ENCODE data around the gene TNFRSF6B.

The TNFRSF6B gene

DNA sequence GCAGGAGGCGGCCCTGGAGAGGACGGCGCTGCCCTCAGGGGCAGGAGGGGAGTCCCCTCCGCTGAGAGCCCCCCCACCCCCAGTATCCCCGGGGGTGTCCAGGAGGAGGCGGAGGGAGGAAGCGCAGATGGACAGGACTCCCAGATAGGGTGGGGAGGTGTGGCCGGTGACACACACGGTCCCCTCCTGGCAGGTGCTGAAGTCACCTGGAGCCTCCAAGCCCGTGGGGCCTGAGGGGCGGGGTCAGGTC, 44.6 kb upstream of the TNFRSF6B start:
- Histone ChIP-seq H3K9me2 (replicated peaks; ENCODE audit: low read depth, low read length) (no peaks in the 10 kb centered on the region), H3F3A (ENCODE audit: low read depth) (no peaks in the 10 kb centered on the region), H3K79me2 (ENCODE audit: insufficient read depth, low read length) (peaks cover 56% of the 10 kb centered on the region), H3K27me3 (ENCODE audit: insufficient read depth, low read length, poor library complexity, severe bottlenecking) (no peaks in the 10 kb centered on the region), H3K9ac (ENCODE audit: low read depth, low read length, poor library complexity, severe bottlenecking) (peak overlapping the region; percentile 67), H3K9me3 (ENCODE audit: insufficient read depth, low read depth, low read length) (no peaks in the 10 kb centered on the region), H3K4me3 (ENCODE audit: low read length, poor library complexity, severe bottlenecking) (peak overlapping the region; percentile 78), H3K4me1 (ENCODE audit: insufficient read depth, low read length, poor library complexity, severe bottlenecking) (peaks cover 27% of the 10 kb centered on the region), H3K4me2 (ENCODE audit: low read depth, low read length, poor library complexity, severe bottlenecking) (peak overlapping the region; percentile 86), H2AFZ (ENCODE audit: low read length) (no peak overlapping the region), H3K36me3 (ENCODE audit: insufficient read depth, low read length) (no peaks in the 10 kb centered on the region), H4K20me1 (ENCODE audit: insufficient read depth, low read length, poor library complexity, severe bottlenecking) (peaks cover 18% of the 10 kb centered on the region)
- no peak for TF ChIP-seq EZH2phosphoT487 (IDR thresholded peaks at IDR 0.05; ENCODE audit: borderline replicate concordance)
- TF ChIP-seq, protein P1, sequence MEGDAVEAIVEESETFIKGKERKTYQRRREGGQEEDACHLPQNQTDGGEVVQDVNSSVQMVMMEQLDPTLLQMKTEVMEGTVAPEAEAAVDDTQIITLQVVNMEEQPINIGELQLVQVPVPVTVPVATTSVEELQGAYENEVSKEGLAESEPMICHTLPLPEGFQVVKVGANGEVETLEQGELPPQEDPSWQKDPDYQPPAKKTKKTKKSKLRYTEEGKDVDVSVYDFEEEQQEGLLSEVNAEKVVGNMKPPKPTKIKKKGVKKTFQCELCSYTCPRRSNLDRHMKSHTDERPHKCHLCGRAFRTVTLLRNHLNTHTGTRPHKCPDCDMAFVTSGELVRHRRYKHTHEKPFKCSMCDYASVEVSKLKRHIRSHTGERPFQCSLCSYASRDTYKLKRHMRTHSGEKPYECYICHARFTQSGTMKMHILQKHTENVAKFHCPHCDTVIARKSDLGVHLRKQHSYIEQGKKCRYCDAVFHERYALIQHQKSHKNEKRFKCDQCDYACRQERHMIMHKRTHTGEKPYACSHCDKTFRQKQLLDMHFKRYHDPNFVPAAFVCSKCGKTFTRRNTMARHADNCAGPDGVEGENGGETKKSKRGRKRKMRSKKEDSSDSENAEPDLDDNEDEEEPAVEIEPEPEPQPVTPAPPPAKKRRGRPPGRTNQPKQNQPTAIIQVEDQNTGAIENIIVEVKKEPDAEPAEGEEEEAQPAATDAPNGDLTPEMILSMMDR (conservative IDR thresholded peaks at IDR 0.05; ENCODE audit: low read length), result no peak

DNA sequence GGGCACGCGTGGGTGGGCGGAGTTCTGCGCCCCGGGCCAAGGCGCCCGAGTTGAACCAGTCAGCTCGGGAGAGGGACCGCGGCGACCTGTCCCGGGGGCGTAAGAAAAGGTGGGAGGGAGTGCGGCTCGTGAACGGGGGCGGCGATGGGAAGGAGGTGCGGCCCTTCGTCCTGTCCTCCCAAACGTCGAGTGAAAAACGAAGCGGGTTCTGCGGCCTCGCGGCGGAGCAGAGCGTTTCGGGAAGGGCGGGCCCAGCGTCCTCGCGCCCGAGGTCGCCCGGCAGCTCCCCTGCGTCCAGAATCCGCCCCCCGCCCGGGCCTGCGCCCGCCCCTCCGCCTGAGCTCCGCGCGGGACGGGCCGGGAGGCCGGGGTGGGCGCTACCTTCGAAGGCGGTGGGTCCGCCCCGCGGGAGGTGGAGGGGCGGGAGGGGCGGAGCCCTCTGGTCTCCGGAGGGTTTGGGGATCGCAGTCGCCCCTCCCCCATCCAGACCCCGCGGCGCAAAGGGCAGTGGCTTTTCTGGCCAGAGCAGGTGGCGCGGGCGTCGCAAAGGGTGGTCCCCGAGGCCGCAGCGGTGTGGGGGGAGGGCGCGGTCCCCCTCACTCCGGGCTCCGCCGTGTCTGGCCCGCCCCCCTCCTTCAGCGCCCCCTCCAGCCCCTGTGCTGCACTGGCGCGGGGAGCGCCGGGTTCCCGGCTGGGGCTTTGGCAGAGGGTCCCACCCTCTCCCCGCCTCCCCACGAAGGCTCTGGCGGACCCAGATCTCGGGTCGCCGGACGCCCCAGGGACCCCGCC, 44.1 kb upstream of the TNFRSF6B start:
- peak overlapping the region; percentile 67 for H3K9ac ChIP-seq (ENCODE audit: low read depth, low read length, poor library complexity, severe bottlenecking)
- H3K36me3 ChIP-seq (ENCODE audit: insufficient read depth, low read length), result no peaks in the 10 kb centered on the region
- H3K4me2 ChIP-seq (ENCODE audit: low read depth, low read length, poor library complexity, severe bottlenecking), result peak overlapping the region; percentile 86
- peaks cover 56% of the 10 kb centered on the region for H3K79me2 ChIP-seq (ENCODE audit: insufficient read depth, low read length)
- H3K9me3 ChIP-seq (ENCODE audit: insufficient read depth, low read depth, low read length), result no peaks in the 10 kb centered on the region
- peaks cover 30% of the 10 kb centered on the region for H3K4me1 ChIP-seq (ENCODE audit: insufficient read depth, low read length, poor library complexity, severe bottlenecking)
- H3K4me3 ChIP-seq (ENCODE audit: low read length, poor library complexity, severe bottlenecking), result peak overlapping the region; percentile 78
- TF ChIP-seq EZH2phosphoT487 (IDR thresholded peaks at IDR 0.05; ENCODE audit: borderline replicate concordance), result no peak
- TF ChIP-seq, protein P1 (conservative IDR thresholded peaks at IDR 0.05; ENCODE audit: low read length), result peak; percentile 41
- no peaks in the 10 kb centered on the region for H3K27me3 ChIP-seq (ENCODE audit: insufficient read depth, low read length, poor library complexity, severe bottlenecking)
- H3K9me2 ChIP-seq (replicated peaks; ENCODE audit: low read depth, low read length), result no peaks in the 10 kb centered on the region
- no peaks in the 10 kb centered on the region for H3F3A ChIP-seq (ENCODE audit: low read depth)
- peaks cover 18% of the 10 kb centered on the region for H4K20me1 ChIP-seq (ENCODE audit: insufficient read depth, low read length, poor library complexity, severe bottlenecking)
- H2AFZ ChIP-seq (ENCODE audit: low read length), result 0 out of 2 replicates have a peak overlapping the region, but pooled peaks have one; percentile 26

DNA sequence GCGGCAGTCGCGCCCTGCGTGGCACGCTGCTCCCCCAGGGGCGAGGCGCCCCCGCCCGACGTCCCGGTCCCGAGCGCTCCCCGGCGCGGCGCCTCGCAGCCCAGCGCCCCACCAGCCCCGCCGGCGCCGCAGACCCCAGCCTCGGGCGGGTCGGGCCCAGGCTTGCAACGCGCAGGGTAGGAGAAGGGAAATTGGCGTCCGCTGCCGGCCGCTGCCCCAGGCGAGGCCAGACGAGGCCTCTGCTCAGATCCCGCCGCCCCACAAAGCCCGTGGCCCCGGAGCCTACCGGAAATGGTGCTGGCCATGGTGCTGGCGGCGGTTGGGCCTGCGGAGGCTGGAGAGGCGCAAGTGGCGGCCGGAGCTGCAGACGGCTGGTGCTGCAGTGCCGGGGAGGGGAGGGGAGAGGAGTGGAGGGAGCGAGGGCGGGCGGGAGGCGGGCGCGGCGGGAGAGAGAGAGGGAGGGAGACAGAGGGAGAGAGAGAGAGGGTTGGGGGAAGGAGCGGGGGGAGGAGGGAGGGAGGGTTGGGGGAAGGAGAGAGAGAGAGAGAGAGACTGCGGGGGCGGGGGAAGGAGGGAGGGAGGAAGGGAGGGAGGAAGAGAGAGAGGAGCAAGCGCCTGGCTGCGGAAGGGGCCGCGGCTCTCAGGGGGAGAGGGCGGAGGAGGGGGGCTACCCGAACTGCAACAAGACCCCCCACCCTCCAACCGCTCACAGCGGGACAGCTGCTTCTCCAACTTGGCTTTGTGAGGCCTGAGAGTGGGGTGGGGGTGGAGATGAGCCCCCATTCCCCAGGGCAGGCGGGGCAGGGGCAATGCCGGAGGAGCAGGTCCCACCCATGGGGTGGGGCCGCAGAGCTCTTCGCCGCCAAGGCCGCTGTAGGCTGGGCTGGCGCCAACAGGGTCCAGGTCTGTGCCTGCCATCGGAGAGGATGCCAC, 43.1 kb upstream of the TNFRSF6B start, which contains the start of gene STMN3:
STMN3 (minus strand) TSS at position 384 of the 933 bp plus-strand sequence; CDS start at position 305, 79 bp downstream.
- no peaks in the 10 kb centered on the region for H3K36me3 ChIP-seq (ENCODE audit: insufficient read depth, low read length)
- H3K9ac ChIP-seq (ENCODE audit: low read depth, low read length, poor library complexity, severe bottlenecking), result peak within 1 kb of the TSS; percentile 84
- H3K79me2 ChIP-seq (ENCODE audit: insufficient read depth, low read length), result peaks cover 51% of the 10 kb centered on the region
- H3K9me2 ChIP-seq (replicated peaks; ENCODE audit: low read depth, low read length), result no peaks in the 10 kb centered on the region
- peak within 1 kb of the TSS; percentile 86 for H3K4me2 ChIP-seq (ENCODE audit: low read depth, low read length, poor library complexity, severe bottlenecking)
- peaks cover 18% of the 10 kb centered on the region for H4K20me1 ChIP-seq (ENCODE audit: insufficient read depth, low read length, poor library complexity, severe bottlenecking)
- H3K4me1 ChIP-seq (ENCODE audit: insufficient read depth, low read length, poor library complexity, severe bottlenecking), result peaks cover 36% of the 10 kb centered on the region
- no peaks in the 10 kb centered on the region for H3K27me3 ChIP-seq (ENCODE audit: insufficient read depth, low read length, poor library complexity, severe bottlenecking)
- peak within 1 kb of the TSS; percentile 78 for H3K4me3 ChIP-seq (ENCODE audit: low read length, poor library complexity, severe bottlenecking)
- TF ChIP-seq, protein P1 (conservative IDR thresholded peaks at IDR 0.05; ENCODE audit: low read length), result no peak; the same call in 1 of the 2 replicates
- TF ChIP-seq EZH2phosphoT487 (IDR thresholded peaks at IDR 0.05; ENCODE audit: borderline replicate concordance), result no peak
- H3K9me3 ChIP-seq (ENCODE audit: insufficient read depth, low read depth, low read length), result no peaks in the 10 kb centered on the region
- H3F3A ChIP-seq (ENCODE audit: low read depth), result no peaks in the 10 kb centered on the region
- H2AFZ ChIP-seq (ENCODE audit: low read length), result peak within 1 kb of the TSS; percentile 60

Data from Loucy (cell line).